ENCODE data around the gene ACAD10. TPM values are rescaled to one million over a fixed set of nuclear protein-coding genes. Genes with fewer than 3 reads are reported as not detected.

ACAD10 gene
- total RNA-seq, 1 donor from 2014 or later: 16.9 TPM

DNA sequence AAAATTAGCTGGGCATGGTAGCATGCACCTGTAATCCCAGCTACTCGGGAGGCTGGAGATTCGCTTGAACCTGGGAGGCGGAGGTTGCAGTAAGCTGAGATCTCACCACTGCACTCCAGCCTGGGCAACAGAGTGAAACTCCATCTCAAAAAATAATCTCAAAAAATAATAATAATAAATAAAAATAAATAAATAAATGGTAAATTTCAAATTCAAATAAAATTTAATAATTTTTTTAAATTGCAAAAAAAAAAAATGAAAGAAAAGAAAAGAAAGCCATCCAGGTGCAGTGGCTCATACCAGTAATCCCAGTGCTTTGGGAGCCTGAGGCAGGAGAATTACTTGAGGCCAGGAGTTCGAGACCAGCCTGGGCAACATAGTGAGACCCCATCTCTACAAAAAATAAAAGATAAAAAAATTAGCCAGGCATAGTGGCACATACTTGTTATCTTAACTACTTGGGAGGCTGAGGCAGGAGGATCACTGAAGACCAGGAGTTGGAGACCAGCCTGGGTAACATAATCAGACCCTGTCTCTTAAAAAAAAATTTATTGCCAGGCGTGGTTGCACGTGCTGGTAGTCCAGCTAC, 117.3 kb downstream of the ACAD10 start:
- Histone ChIP-seq H3K9ac (ENCODE audit: low read length) (no peak overlapping the region), H3K27me3 (ENCODE audit: insufficient read depth, low read length) (no peaks in the 10 kb centered on the region), H3K79me2 (ENCODE audit: insufficient read depth, low read length) (no peaks in the 10 kb centered on the region), H4K20me1 (ENCODE audit: insufficient read depth, low read length) (no peaks in the 10 kb centered on the region), H3K4me3 (ENCODE audit: insufficient read depth, low read depth, low read length) (no peak overlapping the region), H3K36me3 (ENCODE audit: insufficient read depth, low read length) (peaks cover 3% of the 10 kb centered on the region), H3K4me1 (ENCODE audit: insufficient read depth, low read length) (no peaks in the 10 kb centered on the region), H3K9me3 (ENCODE audit: insufficient read depth, low read depth, low read length) (no peaks in the 10 kb centered on the region), H2AFZ (ENCODE audit: low read depth, low read length) (no peak overlapping the region), H3K27ac (ENCODE audit: low read depth, low read length) (no peak overlapping the region), H3K4me2 (ENCODE audit: low read length) (no peak overlapping the region)
- Mint-ChIP-seq H3K27ac (ENCODE audit: unreplicated experiment) (no peak overlapping the region), H3K36me3 (ENCODE audit: low read depth, unreplicated experiment) (peaks cover 14% of the 10 kb centered on the region), H3K9me3 (ENCODE audit: unreplicated experiment) (peaks cover 3% of the 10 kb centered on the region), H3K27me3 (ENCODE audit: low read depth, unreplicated experiment) (no peaks in the 10 kb centered on the region), H3K4me3 (ENCODE audit: unreplicated experiment) (no peak overlapping the region), H3K4me1 (ENCODE audit: low read depth, unreplicated experiment) (no peaks in the 10 kb centered on the region)
- TF ChIP-seq EZH2 (IDR thresholded peaks at IDR 0.05; ENCODE audit: insufficient read depth, low read length): no peak
- TF ChIP-seq, protein P1, sequence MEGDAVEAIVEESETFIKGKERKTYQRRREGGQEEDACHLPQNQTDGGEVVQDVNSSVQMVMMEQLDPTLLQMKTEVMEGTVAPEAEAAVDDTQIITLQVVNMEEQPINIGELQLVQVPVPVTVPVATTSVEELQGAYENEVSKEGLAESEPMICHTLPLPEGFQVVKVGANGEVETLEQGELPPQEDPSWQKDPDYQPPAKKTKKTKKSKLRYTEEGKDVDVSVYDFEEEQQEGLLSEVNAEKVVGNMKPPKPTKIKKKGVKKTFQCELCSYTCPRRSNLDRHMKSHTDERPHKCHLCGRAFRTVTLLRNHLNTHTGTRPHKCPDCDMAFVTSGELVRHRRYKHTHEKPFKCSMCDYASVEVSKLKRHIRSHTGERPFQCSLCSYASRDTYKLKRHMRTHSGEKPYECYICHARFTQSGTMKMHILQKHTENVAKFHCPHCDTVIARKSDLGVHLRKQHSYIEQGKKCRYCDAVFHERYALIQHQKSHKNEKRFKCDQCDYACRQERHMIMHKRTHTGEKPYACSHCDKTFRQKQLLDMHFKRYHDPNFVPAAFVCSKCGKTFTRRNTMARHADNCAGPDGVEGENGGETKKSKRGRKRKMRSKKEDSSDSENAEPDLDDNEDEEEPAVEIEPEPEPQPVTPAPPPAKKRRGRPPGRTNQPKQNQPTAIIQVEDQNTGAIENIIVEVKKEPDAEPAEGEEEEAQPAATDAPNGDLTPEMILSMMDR (IDR thresholded peaks at IDR 0.05; ENCODE audit: insufficient read depth, low read depth, low read length): no peak
- DNase-seq (ENCODE audit: low read depth) (no peak), FAIRE-seq (no peak)

DNA sequence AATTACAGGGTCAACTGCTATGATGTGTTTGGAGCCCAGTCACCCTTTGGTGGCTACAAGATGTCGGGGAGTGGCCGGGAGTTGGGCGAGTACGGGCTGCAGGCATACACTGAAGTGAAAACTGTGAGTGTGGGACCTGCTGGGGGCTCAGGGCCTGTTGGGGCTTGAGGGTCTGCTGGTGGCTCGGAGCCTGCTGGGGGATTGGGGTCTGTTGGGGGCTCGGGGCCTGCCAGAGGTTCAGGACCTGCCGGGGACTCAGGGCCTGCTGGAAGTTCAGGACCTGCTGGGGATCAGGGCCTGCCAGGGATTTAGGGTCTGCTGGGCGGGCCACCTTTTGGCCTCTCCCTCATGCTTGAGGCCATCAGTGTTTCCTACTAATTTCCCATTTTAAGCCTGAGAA, 118.0 kb downstream of the ACAD10 start:
- Mint-ChIP-seq H3K27me3 (ENCODE audit: low read depth, unreplicated experiment) (no peaks in the 10 kb centered on the region), H3K4me3 (ENCODE audit: unreplicated experiment) (no peak overlapping the region), H3K36me3 (ENCODE audit: low read depth, unreplicated experiment) (peaks cover 16% of the 10 kb centered on the region), H3K9me3 (ENCODE audit: unreplicated experiment) (peaks cover 3% of the 10 kb centered on the region), H3K4me1 (ENCODE audit: low read depth, unreplicated experiment) (no peaks in the 10 kb centered on the region), H3K27ac (ENCODE audit: unreplicated experiment) (no peak overlapping the region)
- no peaks in the 10 kb centered on the region for H3K4me1 ChIP-seq (ENCODE audit: insufficient read depth, low read length)
- H2AFZ ChIP-seq (ENCODE audit: low read depth, low read length): no peak overlapping the region
- no peak overlapping the region for H3K4me2 ChIP-seq (ENCODE audit: low read length)
- H3K27me3 ChIP-seq (ENCODE audit: insufficient read depth, low read length): no peaks in the 10 kb centered on the region
- DNase-seq (ENCODE audit: low read depth): no peak
- H3K36me3 ChIP-seq (ENCODE audit: insufficient read depth, low read length): peaks cover 3% of the 10 kb centered on the region
- no peaks in the 10 kb centered on the region for H3K9me3 ChIP-seq (ENCODE audit: insufficient read depth, low read depth, low read length)
- H4K20me1 ChIP-seq (ENCODE audit: insufficient read depth, low read length): no peaks in the 10 kb centered on the region
- no peak overlapping the region for H3K9ac ChIP-seq (ENCODE audit: low read length)
- H3K79me2 ChIP-seq (ENCODE audit: insufficient read depth, low read length): no peaks in the 10 kb centered on the region
- no peak for FAIRE-seq
- no peak for TF ChIP-seq EZH2 (IDR thresholded peaks at IDR 0.05; ENCODE audit: insufficient read depth, low read length)
- no peak overlapping the region for H3K27ac ChIP-seq (ENCODE audit: low read depth, low read length)
- H3K4me3 ChIP-seq (ENCODE audit: insufficient read depth, low read depth, low read length): no peak overlapping the region

DNA sequence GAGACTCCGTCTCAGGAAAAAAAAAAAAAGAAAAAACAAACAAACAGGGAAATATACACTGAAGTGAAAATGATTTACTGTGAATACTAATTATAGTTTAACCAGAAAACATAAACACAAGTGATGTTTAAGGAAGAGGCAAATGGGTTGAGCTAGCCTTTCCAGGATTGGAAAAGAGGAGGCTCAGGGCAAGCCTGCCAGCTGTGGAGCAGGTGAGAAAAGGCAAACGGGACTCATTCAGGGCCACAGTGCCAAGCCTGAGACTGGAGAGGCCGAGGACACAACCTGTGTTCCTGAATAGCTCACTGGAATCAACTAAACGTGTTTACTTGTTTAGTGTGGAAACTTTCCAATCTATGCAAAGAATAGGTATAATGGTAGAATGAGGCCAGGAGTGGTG, 120.5 kb downstream of the ACAD10 start:
- no peaks in the 10 kb centered on the region for H3K79me2 ChIP-seq (ENCODE audit: insufficient read depth, low read length)
- FAIRE-seq (no peak), DNase-seq (ENCODE audit: low read depth) (no peak)
- H3K9me3 ChIP-seq (ENCODE audit: insufficient read depth, low read depth, low read length): no peaks in the 10 kb centered on the region
- H4K20me1 ChIP-seq (ENCODE audit: insufficient read depth, low read length): no peaks in the 10 kb centered on the region
- no peak overlapping the region for H3K4me2 ChIP-seq (ENCODE audit: low read length)
- Mint-ChIP-seq H3K4me3 (ENCODE audit: unreplicated experiment) (no peak overlapping the region), H3K36me3 (ENCODE audit: low read depth, unreplicated experiment) (peaks cover 12% of the 10 kb centered on the region), H3K27ac (ENCODE audit: unreplicated experiment) (no peak overlapping the region), H3K9me3 (ENCODE audit: unreplicated experiment) (no peaks in the 10 kb centered on the region), H3K27me3 (ENCODE audit: low read depth, unreplicated experiment) (no peaks in the 10 kb centered on the region), H3K4me1 (ENCODE audit: low read depth, unreplicated experiment) (no peaks in the 10 kb centered on the region)
- H2AFZ ChIP-seq (ENCODE audit: low read depth, low read length): no peak overlapping the region
- H3K4me3 ChIP-seq (ENCODE audit: insufficient read depth, low read depth, low read length): no peak overlapping the region
- H3K27me3 ChIP-seq (ENCODE audit: insufficient read depth, low read length): no peaks in the 10 kb centered on the region
- no peak overlapping the region for H3K27ac ChIP-seq (ENCODE audit: low read depth, low read length)
- no peaks in the 10 kb centered on the region for H3K4me1 ChIP-seq (ENCODE audit: insufficient read depth, low read length)
- H3K36me3 ChIP-seq (ENCODE audit: insufficient read depth, low read length): no peaks in the 10 kb centered on the region
- H3K9ac ChIP-seq (ENCODE audit: low read length): no peak overlapping the region
- TF ChIP-seq, protein P1 (IDR thresholded peaks at IDR 0.05; ENCODE audit: insufficient read depth, low read depth, low read length): no peak
- no peak for TF ChIP-seq EZH2 (IDR thresholded peaks at IDR 0.05; ENCODE audit: insufficient read depth, low read length)

Small RNA genes lying within 50 kb of the gene (microRNA-seq; reads per million reads assigned to microRNA genes)
- gene MIR6761: not detected

Other genes with a start within 250 kb of the ACAD10 start
- 58.0 and 63.0 TPM in 2 replicates for gene ATXN2, start 86.7 kb upstream of the ACAD10 start, total RNA-seq
- gene BRAP, start 97 bp upstream of the ACAD10 start, total RNA-seq: 24.8 and 26.3 TPM in 2 replicates
- gene ALDH2, start 80.9 kb downstream of the ACAD10 start, total RNA-seq: 79.2 and 82.0 TPM in 2 replicates
- 39.4 and 42.6 TPM in 2 replicates for gene MAPKAPK5, start 156.2 kb downstream of the ACAD10 start, total RNA-seq